GM18520 (cell line): ENCODE data around the gene KATNIP.

Source experiments
- ATAC-seq: cut with Tn5 transposase; IDR thresholded peaks from one replicate; pipeline ENCODE4 v1.9.1; 2021; ENCODE audit not compliant: unreplicated experiment

Gene KATNIP

DNA sequence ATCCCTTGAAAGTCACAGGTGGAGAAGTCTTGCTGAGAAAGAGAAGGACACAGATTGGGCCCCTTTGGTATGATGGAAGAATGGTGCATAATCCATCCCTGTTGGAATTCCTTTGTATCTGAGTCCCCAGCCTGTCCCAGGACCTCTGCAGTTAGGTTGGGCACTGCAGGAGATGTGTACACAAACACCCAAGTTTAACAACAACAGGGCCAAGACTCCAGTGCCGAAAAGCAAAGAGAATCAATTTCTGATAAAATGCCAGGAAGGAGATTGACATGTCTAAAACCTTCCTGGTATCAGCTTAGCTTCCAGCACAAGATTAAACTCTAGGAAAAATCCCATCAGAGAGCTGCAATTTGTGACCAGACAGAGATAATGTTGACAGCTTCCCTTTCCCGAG is 32.9 kb downstream of the KATNIP start:
- ATAC-seq: no peak

DNA sequence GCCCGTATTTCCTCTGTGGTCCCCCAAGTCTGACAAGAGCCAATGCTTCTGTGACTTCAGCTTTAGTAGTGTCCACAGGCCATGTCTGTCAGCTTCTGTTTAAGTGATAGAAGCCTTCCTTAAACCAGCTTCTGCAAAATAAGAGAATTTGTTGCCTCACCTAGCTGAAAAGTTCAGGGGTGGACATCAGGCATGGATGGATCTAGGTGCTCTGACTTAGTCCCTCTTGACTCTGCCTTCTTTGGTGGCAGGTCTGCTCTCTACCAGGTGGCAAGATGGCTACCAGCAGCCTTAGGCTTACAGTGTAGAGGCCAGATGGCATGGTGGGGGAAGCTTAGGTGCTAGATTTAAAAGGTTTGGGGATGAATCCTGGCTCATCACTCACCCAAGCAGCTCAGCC is 33.7 kb downstream of the KATNIP start:
- no peak for ATAC-seq

DNA sequence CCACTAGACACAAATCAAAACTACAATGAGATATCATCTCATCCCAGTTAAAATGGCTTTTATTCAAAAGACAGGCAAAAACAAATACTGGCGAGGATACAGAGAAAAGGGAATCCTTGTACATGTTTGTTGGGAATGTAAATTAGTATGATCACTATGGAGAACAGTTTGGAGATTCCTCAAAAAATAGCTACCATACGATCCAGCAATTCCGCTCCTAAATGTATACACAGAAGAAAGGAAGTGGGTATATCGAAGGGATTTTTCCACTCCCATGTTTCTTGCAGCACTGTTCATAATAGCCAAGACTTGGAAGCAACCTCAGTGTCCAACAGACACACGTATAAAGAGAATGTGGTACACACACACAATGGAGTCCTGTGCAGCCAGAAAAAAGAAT is 35.3 kb downstream of the KATNIP start:
- no peak for ATAC-seq

DNA sequence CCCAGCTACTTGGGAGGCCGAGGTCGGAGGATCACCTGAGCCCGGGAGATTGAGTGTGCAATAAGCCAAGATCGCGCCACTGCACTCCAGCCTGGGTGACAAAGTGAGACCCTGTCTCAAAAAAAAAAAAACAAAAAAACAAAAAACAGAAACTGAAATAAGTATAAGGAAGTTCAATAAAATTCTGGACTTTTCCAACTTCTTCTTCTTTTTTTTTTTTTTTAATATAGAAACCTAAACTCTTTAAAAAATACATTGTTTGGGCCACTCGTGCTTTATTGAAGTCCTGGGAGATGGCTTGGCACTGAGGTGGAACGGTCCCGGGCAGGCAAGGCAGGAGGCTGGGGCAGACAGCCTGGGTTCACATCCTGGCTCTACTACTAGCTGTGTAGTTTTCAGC is 36.8 kb downstream of the KATNIP start:
- ATAC-seq: no peak

DNA sequence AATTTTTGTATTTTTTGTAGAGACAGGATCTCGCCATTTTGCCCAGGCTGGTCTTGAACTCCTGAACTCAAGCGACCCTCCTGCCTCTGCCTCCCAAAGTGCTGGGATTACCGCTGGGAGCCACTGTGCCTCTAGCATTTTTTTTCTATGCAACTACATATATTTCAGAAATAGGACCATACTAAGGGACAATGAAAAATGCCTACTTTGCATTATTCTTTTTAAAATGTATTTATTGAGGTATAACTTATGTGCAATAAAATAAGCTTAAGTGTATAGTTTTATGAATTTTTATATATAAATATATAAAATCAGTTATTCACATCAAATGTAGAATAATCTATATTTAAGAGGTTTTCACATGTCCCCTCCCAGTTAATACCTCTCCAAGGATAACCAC is 38.1 kb downstream of the KATNIP start:
- ATAC-seq: no peak

DNA sequence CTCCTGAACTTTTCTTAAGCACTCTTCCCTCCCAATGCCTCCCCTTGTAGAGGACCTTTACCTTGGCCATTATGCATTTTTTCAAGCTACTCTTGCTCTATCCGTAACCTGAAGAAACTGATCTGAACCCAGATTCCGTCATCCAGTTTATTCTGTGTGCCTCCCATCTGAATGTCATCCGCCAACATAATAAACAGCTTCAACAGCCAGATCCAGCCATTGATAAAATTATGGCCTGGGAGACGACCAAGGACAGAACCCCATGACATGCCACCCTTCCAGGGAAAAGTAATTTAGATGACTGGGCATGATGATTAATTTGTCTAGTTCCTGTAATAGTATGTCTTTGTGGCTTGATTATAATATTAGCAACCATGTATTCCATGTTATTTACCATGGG is 41.9 kb downstream of the KATNIP start:
- ATAC-seq: no peak

DNA sequence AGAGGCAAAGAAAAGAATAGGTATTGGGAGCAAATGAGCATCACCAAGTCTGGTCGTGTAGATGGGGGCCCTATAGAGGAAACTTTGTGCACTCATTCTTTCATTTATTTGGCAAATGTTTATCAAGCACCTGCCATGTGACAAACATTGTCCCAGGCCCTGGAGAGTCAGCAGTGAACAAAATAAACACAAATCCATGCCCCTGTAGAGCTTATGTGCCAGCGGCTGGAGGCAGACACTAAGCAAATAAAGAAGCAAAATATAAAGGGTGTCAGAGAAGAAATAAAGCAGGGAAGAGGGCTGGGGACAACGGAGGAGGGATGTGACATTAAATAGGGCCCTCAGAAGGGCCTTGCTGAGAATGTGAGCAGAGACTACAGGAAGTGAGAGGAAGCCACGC is 45.5 kb downstream of the KATNIP start:
- ATAC-seq: no peak

DNA sequence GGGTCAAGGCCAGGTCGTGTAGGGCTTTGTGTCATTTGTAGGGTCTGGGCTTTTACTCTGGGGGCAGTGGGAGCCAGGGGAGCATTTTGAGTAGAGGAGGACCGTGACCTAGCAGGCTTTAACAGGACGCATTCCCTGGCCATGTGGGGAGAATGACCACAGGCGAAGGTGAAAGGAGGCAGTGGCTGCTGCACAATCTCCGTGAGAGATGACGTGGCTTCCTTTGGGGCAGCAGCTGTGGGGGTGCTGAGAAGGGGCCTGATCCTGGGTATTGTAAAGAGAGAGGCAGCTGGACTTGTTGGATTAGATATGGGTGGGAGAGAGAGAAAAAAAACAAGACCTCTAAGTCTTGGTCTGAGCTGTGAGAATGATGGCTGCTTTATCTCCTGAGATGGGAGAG is 46.0 kb downstream of the KATNIP start:
- no peak for ATAC-seq

DNA sequence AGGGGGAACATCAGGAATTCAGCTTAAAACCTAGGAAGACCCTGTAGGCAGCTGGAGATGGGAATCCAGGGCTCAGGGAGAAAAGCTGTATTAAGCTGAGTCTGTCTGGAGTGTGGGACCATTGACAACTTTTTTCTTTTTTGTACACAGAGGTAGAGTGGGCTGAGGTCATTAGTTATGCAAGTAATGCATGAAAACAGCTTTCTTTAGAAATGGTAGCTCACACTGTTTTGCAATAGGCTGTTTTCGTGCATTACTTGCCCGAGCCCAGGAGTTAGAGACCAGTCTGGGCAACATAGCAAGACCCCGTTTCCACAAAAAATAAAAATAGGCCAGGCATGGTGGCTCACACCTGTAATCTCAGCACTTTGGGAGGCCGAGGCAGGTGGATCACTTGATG is 46.5 kb downstream of the KATNIP start:
- ATAC-seq: no peak

DNA sequence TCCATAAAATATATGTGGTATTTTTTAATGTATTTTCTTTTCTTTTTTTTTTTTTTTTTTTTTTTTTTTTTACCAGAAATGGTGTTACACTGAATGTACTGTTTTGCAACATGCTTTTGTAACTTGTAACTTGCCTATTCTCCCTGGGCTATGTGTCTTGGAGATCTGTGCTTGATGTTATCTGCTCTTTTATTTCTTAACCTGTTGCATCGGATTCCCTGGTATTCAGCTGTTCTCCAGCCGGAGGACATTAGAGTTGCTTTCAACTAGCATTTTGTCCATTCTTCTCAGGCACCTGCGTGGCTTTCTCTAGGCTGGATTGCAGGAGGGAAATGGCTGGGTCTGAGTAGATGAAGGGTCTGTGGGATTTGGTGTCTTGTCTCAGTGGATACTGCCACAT is 47.4 kb downstream of the KATNIP start:
- no peak for ATAC-seq

DNA sequence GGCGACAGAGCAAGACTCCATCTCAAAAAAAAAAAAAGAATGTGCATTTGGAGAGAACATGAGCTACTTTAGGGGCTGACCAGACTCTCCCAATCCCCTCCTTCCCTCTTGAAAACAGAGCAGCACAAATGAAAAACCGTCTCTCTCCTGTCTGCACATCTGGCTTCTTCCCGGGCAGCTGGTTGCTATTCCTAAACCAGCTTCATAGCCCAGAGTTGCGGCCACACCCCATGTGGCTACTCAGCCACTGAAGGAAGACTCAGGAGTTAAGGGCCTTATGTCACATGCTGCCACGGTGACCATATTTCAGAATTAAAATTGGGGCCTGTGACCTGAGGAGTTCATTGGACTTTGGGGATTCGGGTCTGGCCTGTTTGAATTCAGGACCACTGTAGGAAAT is 48.3 kb downstream of the KATNIP start:
- ATAC-seq: no peak

DNA sequence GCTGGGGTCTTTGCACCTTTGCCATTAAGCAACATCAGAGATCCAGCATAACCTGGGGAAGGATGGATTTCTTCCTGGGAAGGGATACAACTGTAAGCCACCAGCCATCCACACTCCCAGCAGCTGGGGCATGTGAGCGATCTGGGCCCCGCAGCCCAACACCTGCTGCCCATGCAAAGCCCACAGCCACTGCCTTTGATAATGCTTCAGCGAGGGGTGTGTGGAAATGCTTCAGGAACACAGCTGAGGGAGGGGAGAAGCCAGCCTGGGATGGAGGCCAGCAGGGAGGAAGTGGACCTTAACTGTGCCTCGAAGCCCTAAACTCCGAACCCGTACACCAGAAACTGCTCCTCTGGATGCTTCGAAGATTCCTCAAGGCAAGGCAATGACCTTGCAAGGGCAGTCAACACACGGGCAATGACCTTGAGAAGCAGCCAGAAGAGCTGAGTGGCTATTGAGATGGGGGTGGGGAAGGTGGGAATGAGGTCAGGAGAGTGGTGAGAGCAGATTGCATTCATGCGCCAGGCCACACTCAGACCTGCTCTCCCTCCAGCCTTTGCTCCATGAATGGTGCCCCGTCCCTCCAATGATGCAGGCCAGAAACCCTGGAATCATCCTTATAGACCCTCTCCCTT is 49.1 kb downstream of the KATNIP start:
- no peak for ATAC-seq

DNA sequence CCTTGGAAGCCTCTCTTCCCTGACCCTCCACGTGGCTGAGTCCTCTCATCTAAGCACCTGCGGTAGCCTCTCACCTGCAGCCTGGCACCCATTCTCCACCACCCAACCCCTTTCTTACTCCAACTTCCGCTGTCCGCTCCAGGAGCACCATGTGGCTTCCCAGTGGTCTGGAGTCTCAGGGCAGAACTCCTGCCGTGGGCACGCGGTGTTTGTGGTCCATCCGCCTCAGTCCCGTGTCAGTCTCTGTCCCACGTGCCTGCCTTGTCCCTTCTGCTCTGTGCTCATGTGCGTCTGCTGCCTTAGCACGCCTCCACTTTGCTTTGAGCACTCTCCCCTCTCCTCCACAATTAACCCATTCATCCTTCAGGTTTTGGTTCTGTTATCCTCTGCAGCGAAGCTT is 49.7 kb downstream of the KATNIP start:
- no peak for ATAC-seq
